Right lung (tissue), 5 donors: ENCODE results near the gene PRR35. TPM values are rescaled to one million over a fixed set of nuclear protein-coding genes. Genes with fewer than 3 reads are reported as not detected.

Experiments used
- polyA plus RNA-seq, 5 donors: library from polyadenylated mRNA; unstranded; fragments of 120-200 nt; gene quantifications; one replicate each; pipeline versions ENCODE4 v1.2.1 to v1.2.3, GENCODE V29; 2013; ENCODE audit warnings: inconsistent platforms in 1 of 5, low replicate concordance in 1 of 5; ENCODE audit not compliant: insufficient read length in 5 of 5, insufficient read depth in 1 of 5

PRR35 gene
- polyA plus RNA-seq, 5 donors: 0.07 TPM; not detected in 4

Other genes starting within 250 kb of the PRR35 start
- 10 to 100 TPM; 12.0 to 23.1 (median 17.7) TPM for gene AXIN1, start 207.7 kb upstream of the PRR35 start, polyA plus RNA-seq
- gene MRPL28, start 189.9 kb upstream of the PRR35 start, polyA plus RNA-seq: 10 to 100 TPM; 44.1 to 67.7 (median 48.7) TPM
- 10 to 100 TPM; 32.5 to 52.5 (median 37.7) TPM for gene PGAP6, start 178.4 kb upstream of the PRR35 start, polyA plus RNA-seq
- 100 to 1,000 TPM; 155 to 247 (median 168) TPM for gene NME4, start 163.2 kb upstream of the PRR35 start, polyA plus RNA-seq
- gene DECR2, start 158.5 kb upstream of the PRR35 start, polyA plus RNA-seq: 10 to 100 TPM in 3 of 5 donors, 1 to 10 TPM in 2; 7.9 to 27.0 (median 14.4) TPM
- gene RAB11FIP3, start 134.7 kb upstream of the PRR35 start, polyA plus RNA-seq: 10 to 100 TPM; 42.7 to 56.7 (median 51.9) TPM
- 10 to 100 TPM; 13.0 to 39.5 (median 20.8) TPM for gene CAPN15, start 32.7 kb upstream of the PRR35 start, polyA plus RNA-seq
- gene NHLRC4, start 6.6 kb downstream of the PRR35 start, polyA plus RNA-seq: 1 to 10 TPM; 1.5 to 4.9 (median 2.9) TPM
- gene PIGQ, start 9.6 kb downstream of the PRR35 start, polyA plus RNA-seq: 10 to 100 TPM; 28.8 to 48.1 (median 35.6) TPM
- 10 to 100 TPM; 15.3 to 33.7 (median 22.9) TPM for gene RAB40C, start 29.7 kb downstream of the PRR35 start, polyA plus RNA-seq
- 1 to 10 TPM in 1 of 5 donors, under 1 TPM in 4; 0.20 to 1.2 (median 0.36) TPM for gene WFIKKN1, start 70.6 kb downstream of the PRR35 start, polyA plus RNA-seq
- gene METTL26, start 75.9 kb downstream of the PRR35 start, polyA plus RNA-seq: 10 to 100 TPM; 37.9 to 74.1 (median 49.3) TPM
- gene MCRIP2, start 81.4 kb downstream of the PRR35 start, polyA plus RNA-seq: 10 to 100 TPM in 3 of 5 donors, 1 to 10 TPM in 2; 6.0 to 16.9 (median 10.4) TPM
- gene WDR90, start 89.0 kb downstream of the PRR35 start, polyA plus RNA-seq: 10 to 100 TPM; 31.5 to 52.8 (median 39.5) TPM
- 100 to 1,000 TPM in 1 of 5 donors, 10 to 100 TPM in 4; 47.5 to 119 (median 70.3) TPM for gene RHOT2, start 107.7 kb downstream of the PRR35 start, polyA plus RNA-seq
- 1 to 10 TPM in 2 of 5 donors, under 1 TPM in 3; 0.38 to 1.8 (median 0.81) TPM for gene RHBDL1, start 115.3 kb downstream of the PRR35 start, polyA plus RNA-seq
- 100 to 1,000 TPM in 2 of 5 donors, 10 to 100 TPM in 3; 83.8 to 142 (median 96.2) TPM for gene STUB1, start 120.0 kb downstream of the PRR35 start, polyA plus RNA-seq
- 10 to 100 TPM; 39.5 to 69.5 (median 43.3) TPM for gene JMJD8, start 123.9 kb downstream of the PRR35 start, polyA plus RNA-seq
- 10 to 100 TPM in 3 of 5 donors, 1 to 10 TPM in 2; 7.4 to 15.3 (median 11.7) TPM for gene WDR24, start 130.0 kb downstream of the PRR35 start, polyA plus RNA-seq
- under 1 TPM; 0.30 to 0.75 (median 0.59) TPM for gene FBXL16, start 145.4 kb downstream of the PRR35 start, polyA plus RNA-seq
- 10 to 100 TPM in 3 of 5 donors, 1 to 10 TPM in 2; 6.7 to 44.0 (median 10.8) TPM for gene METRN, start 154.7 kb downstream of the PRR35 start, polyA plus RNA-seq
- gene ANTKMT, start 160.8 kb downstream of the PRR35 start, polyA plus RNA-seq: 10 to 100 TPM in 3 of 5 donors, 1 to 10 TPM in 2; 5.3 to 22.5 (median 10.8) TPM
- gene CCDC78, start 166.0 kb downstream of the PRR35 start, polyA plus RNA-seq: 10 to 100 TPM in 1 of 5 donors, 1 to 10 TPM in 4; 1.3 to 13.0 (median 6.3) TPM
- 1 to 10 TPM; 2.1 to 7.3 (median 3.5) TPM for gene HAGHL, start 166.7 kb downstream of the PRR35 start, polyA plus RNA-seq
- gene CIAO3, start 180.6 kb downstream of the PRR35 start, polyA plus RNA-seq: 10 to 100 TPM; 16.2 to 25.7 (median 16.8) TPM
- gene MSLN, start 200.3 kb downstream of the PRR35 start, polyA plus RNA-seq: 10 to 100 TPM in 4 of 5 donors, 1 to 10 TPM in 1; 9.5 to 33.2 (median 18.5) TPM
- 10 to 100 TPM in 3 of 5 donors, 1 to 10 TPM in 2; 8.3 to 19.2 (median 10.4) TPM for gene RPUSD1, start 228.0 kb downstream of the PRR35 start, polyA plus RNA-seq
- gene CHTF18, start 228.2 kb downstream of the PRR35 start, polyA plus RNA-seq: 10 to 100 TPM; 16.8 to 31.0 (median 25.2) TPM
- under 1 TPM in 1 of 5 donors, not detected in 4; 0.10 TPM for gene GNG13, start 240.3 kb downstream of the PRR35 start, polyA plus RNA-seq